Mesodermal cell (in vitro differentiated cells): ENCODE measurements around the gene PAX1.

Experiments
- H3K27ac ChIP-seq: 2 replicates; pipeline ENCODE4 v1.7.0; 2013; ENCODE audit warnings: mild to moderate bottlenecking, low read depth, low read length, moderate library complexity; ENCODE audit not compliant: severe bottlenecking
- H3K36me3 ChIP-seq: 2 replicates; pipeline ENCODE4 v1.7.1; 2013; ENCODE audit warnings: mild to moderate bottlenecking, low read length, moderate library complexity; ENCODE audit not compliant: control insufficient read depth, insufficient read depth
- H3K4me1 ChIP-seq: one replicate; pipeline ENCODE4 v1.7.1; 2013; ENCODE audit warnings: mild to moderate bottlenecking, low read length; ENCODE audit not compliant: insufficient read depth, control insufficient read depth, poor library complexity, severe bottlenecking
- H3K4me3 ChIP-seq: 2 replicates; pipeline ENCODE4 v1.7.0; 2013; ENCODE audit warnings: low read length, control low read depth, mild to moderate bottlenecking; ENCODE audit not compliant: insufficient read depth, poor library complexity, severe bottlenecking; ENCODE audit errors: extremely low read depth
- H3K9me3 ChIP-seq: 2 replicates; pipeline ENCODE4 v1.7.1; 2013; ENCODE audit warnings: mild to moderate bottlenecking, low read length, moderate library complexity; ENCODE audit not compliant: control insufficient read depth
- WGBS, 2 experiments: methylation state at CpG; one replicate each; pipeline ENCODE4 v1.1.5; 2013; ENCODE audit warnings: missing lambda C conversion rate in 2 of 2; ENCODE audit not compliant: insufficient coverage in 2 of 2; 5-methylcytosine and 5-hydroxymethylcytosine counted together

The PAX1 gene

DNA sequence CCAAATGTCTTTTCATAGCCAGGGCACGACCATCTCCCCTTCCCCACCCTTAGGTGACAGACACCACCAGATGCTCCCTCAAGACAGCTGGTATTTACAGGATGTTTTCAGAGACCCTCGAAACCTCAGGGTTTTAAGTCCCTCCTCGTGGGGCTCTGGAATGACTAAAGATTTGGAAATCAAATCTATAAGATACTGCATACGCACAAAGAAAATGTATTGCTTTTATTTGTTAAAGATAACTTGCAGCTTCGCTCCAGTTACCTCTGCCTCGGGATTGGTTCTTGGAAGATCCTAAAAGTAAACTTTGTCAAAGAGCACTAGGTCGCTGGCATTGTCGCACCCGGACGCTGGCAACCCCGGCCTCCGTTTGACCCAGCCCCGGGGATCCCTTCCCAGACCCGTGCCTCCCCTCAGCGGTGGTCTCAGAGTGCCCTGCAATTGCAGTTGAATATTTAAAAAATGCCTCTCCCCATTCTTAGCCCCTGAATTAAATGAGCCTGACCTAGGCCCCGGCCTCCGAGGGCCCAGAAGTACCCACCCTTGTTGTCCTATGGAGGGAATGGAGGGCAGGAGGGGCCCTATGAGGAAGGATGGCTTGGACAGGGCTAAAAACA is 7.1 kb downstream of the PAX1 start:
- Histone ChIP-seq H3K36me3 (no peaks in the 10 kb centered on the region), H3K4me3 (no peak overlapping the region), H3K27ac (no peak overlapping the region), H3K4me1 (no peaks in the 10 kb centered on the region), H3K9me3 (no peaks in the 10 kb centered on the region)
- 0 to 5% methylated on average over 3 to 10 of the region's 17 CpGs for WGBS, 2 experiments

DNA sequence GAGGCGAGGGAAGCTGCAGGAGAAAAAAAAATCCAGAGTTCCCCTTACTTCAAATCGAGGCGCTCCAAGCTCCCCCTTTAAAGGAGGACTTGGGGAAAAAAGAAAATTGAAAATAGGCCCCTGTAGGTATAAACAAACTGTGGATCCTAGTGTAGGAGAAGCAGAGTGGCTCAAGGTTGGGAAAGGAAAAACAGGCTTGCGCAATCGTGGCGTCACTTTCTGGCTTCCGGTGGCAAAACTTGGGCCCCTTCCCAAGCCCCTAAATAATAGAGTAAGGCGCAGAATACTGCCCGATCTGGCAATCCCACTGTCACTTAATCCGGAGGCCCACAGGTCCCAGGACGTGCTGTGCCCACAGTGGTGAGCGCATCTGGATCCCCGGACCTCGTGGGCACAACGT is 8.0 kb downstream of the PAX1 start:
- H3K4me3 ChIP-seq = no peak overlapping the region

DNA sequence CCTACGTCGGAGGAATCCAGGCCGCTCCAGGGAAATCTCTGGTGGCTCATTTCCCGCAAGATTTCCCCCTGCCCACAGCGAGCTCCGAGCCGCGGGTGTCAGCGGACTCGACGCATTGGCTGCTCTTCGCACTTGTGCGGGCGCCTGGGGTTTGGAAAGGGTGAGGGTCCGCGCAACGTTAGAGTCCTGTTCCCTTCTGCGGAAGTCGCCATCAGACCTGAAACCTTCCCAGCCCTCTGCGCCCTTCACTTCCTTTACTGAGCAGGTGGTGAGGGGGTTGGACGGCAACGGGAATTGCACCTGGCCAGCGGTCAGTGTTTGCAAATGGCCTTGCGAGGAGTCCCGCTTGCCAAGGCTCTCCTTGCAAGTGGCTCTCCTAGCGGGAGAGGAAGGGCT is 8.4 kb downstream of the PAX1 start:
- Histone ChIP-seq H3K4me3 (no peak overlapping the region), H3K9me3 (no peaks in the 10 kb centered on the region), H3K4me1 (no peaks in the 10 kb centered on the region), H3K27ac (no peak overlapping the region), H3K36me3 (no peaks in the 10 kb centered on the region)
- 0 to 1% methylated on average over 15 to 16 of the region's 26 CpGs for WGBS, 2 experiments

More for the DNA sequence above, 8.0 kb downstream of the PAX1 start:
- Histone ChIP-seq H3K27ac (no peak overlapping the region), H3K36me3 (no peaks in the 10 kb centered on the region), H3K4me1 (no peaks in the 10 kb centered on the region), H3K9me3 (no peaks in the 10 kb centered on the region)
- 1 to 5% methylated on average over 10 to 14 of the region's 15 CpGs for WGBS, 2 experiments

DNA sequence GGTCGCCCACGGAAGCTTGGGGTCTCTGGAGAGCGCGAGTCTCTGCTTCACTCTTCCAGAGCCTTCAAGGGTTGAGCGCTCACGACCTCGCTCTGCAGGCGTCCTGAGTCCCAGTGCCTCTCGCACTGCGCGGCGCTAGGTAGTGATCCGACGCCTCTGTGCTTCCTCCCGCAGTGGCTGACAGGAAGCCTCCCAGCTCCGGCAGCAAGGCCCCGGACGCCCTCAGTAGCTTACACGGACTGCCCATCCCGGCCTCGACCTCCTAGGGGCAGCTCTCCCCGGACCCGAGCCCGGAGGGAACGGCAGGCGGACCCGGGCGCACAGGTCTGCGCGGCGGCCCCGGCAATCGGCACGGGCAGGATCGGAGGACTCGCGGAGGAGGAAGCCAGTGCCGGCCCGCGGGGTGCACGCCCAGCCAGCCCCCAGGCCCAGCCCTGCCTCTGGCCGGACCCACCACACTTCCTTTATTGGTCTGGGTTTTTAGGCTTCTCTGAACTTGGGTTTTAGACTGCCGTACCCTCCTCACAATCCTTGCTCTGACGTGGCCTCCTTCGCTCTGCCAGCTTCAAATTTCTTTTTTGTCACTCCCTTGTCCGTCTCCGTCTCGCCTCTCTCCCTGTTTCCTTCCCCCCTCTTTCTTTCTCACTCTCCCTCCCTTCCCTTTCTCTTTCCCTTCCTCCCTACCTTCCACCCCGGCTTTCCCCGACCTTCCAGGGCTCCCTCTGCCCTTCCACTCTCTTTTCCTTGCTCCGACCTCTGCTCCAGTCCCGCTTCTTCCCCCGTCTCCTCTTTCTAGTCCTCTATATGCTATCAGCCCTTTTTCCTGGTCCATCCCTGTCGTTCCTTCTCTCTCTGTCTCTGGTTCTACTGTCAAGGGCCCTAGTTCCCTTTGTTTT is 9.1 kb downstream of the PAX1 start:
- Histone ChIP-seq H3K36me3 (no peaks in the 10 kb centered on the region), H3K9me3 (no peaks in the 10 kb centered on the region), H3K4me3 (no peak overlapping the region), H3K27ac (no peak overlapping the region), H3K4me1 (no peaks in the 10 kb centered on the region)
- WGBS, 2 experiments = 1% methylated on average over 40 to 53 of the region's 54 CpGs

DNA sequence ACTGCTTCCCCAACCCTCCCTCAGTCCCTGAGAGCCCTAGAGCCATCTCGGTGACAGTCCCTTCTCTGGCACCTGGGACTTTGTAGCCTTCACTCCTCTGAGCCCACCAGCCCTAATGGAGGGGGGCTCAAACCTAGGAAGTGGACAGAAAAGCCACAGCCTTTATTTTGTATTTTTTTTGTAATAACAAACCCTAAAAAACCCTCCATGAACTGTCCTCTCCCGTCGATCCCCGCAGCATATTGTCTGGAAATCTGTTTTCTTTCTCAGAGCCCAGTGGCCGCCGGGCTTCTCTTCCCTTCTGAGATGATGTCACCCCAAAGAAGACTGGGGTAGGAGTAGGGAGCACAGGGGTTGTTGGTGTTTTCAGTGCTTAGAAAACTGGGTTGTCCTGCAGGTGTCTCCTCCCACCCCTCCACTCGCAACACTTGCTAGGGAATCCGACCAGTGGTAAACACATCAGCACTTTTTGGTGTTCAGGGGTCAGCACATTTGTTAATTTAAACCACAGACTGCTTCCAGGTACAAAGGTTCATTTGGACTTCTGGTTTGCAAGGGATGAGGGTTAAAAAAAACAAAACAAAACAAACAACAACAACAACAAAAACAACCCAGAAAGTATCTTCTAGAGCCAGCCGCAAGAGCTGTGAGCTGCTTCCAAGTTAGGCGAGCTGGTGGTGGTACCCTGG is 9.9 kb downstream of the PAX1 start:
- Histone ChIP-seq H3K4me1 (no peaks in the 10 kb centered on the region), H3K27ac (no peak overlapping the region), H3K36me3 (no peaks in the 10 kb centered on the region), H3K9me3 (no peaks in the 10 kb centered on the region), H3K4me3 (no peak overlapping the region)
- WGBS, 2 experiments = 0 to 17% methylated on average over 1 to 2 of the region's 10 CpGs

DNA sequence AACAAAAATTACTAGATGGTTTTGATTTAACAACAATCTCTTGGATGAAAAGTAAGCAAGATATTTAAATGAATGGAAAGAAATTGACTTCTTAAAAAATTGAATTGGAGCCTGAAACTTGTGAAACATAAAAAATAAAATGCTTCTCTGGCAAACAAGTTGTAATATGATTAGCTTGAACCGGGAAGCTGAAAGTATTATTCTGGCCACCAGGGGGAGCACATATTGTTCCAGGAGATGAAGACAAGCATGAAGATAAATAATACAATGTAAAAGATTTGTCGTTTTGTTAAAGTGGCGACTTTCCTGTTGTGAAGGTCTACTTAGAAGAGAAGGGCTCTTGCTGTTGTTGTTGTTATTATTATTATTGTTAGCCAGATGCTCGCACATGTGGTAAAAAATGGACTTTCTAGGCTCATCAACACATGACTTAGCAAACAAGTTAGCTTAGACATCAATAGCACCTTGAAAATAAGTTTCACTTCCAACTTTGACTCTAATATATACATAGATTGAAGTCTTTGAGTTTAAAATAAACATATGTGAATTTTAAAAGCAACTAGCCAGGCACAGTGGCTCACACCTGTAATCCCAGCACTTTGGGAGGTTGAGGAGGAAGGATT is 14.2 kb downstream of the PAX1 start:
- no peaks in the 10 kb centered on the region for H3K4me1 ChIP-seq
- H3K27ac ChIP-seq = no peak overlapping the region
- no peaks in the 10 kb centered on the region for H3K36me3 ChIP-seq
- WGBS, 2 experiments = 0% methylated on average over 1 to 3 of the region's 4 CpGs
- H3K4me3 ChIP-seq = no peak overlapping the region
- no peaks in the 10 kb centered on the region for H3K9me3 ChIP-seq

DNA sequence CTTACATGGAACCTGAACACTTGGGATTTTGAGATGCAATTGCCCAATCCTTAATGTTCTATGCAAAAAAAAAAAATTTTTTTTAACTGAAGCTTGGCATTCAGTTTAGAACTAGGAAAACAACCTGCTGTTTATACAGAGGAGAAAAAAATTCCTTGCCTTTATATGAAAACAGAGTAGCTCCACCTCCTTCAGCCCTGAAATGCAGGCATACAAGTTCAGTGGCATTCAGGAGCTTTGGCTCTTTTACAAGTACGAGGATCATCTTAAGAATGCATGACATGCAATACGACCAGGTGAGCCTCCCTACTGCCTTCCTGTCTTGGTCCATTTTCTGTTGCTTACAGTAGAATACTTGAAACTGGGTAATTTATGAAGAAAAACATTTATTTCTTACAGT is 20.4 kb downstream of the PAX1 start:
- no peaks in the 10 kb centered on the region for H3K36me3 ChIP-seq
- 51 to 60% methylated on average over 2 of the region's 2 CpGs for WGBS, 2 experiments
- H3K4me1 ChIP-seq = no peaks in the 10 kb centered on the region
- no peak overlapping the region for H3K27ac ChIP-seq
- no peaks in the 10 kb centered on the region for H3K9me3 ChIP-seq
- no peak overlapping the region for H3K4me3 ChIP-seq

DNA sequence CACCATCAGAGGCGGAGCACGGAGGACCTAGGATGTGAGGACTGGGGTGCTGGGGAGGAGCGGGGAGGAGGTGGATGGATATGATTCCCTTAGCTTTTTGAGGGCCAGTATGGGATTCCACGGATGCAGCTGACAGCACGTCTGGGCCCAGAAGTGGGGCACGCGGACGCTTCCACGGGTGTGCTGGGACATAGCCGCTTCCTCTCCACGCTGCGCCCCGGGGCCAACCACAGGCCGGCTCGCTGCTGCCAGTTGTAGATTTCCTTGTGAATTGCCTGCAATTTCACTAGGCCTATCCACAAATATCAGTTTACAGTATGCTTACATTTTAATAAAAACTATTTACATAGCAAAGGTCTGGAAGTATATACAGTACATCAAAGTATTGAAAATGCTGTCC is 23.9 kb downstream of the PAX1 start:
- no peaks in the 10 kb centered on the region for H3K9me3 ChIP-seq
- H3K4me3 ChIP-seq = no peak overlapping the region
- 93 to 96% methylated on average over 9 to 13 of the region's 15 CpGs for WGBS, 2 experiments
- no peaks in the 10 kb centered on the region for H3K36me3 ChIP-seq
- H3K27ac ChIP-seq = no peak overlapping the region
- no peaks in the 10 kb centered on the region for H3K4me1 ChIP-seq

DNA sequence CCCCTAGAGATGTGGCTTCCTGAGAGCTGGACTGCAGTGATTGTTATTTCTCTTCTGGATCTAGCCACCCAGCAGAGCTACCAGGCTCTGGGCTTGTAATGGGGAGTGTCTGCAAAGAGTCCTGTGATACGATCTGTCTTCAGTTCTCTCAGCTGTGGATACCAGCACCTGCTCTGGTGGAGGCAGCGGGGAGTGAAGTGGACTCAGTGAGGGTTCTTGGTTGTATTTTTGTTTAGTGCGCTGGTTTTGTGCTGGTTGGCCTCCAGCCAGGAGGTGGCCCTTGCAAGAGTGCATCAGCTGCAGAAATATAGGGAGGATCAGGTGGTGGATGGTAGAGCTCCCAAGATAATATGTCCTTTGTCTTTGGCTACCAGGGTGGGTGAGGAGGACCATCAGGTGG is 33.7 kb downstream of the PAX1 start:
- Histone ChIP-seq H3K9me3 (no peaks in the 10 kb centered on the region), H3K4me1 (no peaks in the 10 kb centered on the region), H3K4me3 (no peak overlapping the region), H3K27ac (no peak overlapping the region), H3K36me3 (no peaks in the 10 kb centered on the region)
- 79 to 91% methylated on average over 3 of the region's 3 CpGs for WGBS, 2 experiments

DNA sequence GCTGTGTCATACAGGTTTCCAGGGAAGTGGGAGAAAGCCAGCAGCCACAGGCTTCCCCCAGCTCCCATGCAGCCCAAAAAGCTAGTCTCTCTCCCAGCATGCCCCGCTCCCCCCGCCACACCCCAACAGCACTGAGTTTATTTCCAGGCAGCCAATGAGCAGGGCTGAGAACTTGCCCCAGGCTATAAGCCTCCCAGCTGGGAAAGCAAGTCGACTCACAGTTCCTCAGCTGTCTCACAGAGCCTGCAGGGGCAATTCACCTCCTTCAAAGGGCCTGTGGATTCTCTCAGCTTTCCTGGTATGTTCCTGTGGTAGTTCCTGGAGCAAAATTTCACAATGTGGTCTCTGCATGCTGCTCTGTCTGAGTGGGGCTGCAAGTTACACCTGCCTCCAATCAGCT is 34.2 kb downstream of the PAX1 start:
- WGBS, 2 experiments = 65 to 79% methylated on average over 3 of the region's 3 CpGs
- Histone ChIP-seq H3K9me3 (no peaks in the 10 kb centered on the region), H3K4me3 (no peak overlapping the region), H3K36me3 (no peaks in the 10 kb centered on the region), H3K27ac (no peak overlapping the region), H3K4me1 (no peaks in the 10 kb centered on the region)
